HCT116 (cell line): ENCODE measurements around the gene ARRB2. TPM values are rescaled to one million over a fixed set of nuclear protein-coding genes. Genes with fewer than 3 reads are reported as not detected.

ENCODE experiments used
- ATAC-seq: fragments of 200-7000 bp; cut with Tn5 transposase; 2 replicates; pipeline ENCODE4 v1.9.1; 2020; ENCODE audit warnings: mild to moderate bottlenecking, moderate library complexity
- BruUV-seq: library from RNA; stranded (reverse); fragments of 400-500 nt; replicated peaks from 2 replicates; lab custom pipeline; 2021; lab: Mats Ljungman, UMichigan
- CTCF ChIA-PET: fragments of 300-600 bp; sonication (Branson Sonifier 250); formaldehyde crosslinking; loops from one replicate; lab custom pipeline; 2021; ENCODE audit warnings: antibody characterized with exemption; lab: Charles Lee
- POLR2A ChIA-PET: fragments of 300-600, 350-600 bp; sonication (Branson Sonifier 250); formaldehyde crosslinking; loops from one replicate; lab custom pipeline; 2021; ENCODE audit warnings: antibody characterized with exemption; lab: Charles Lee
- RAD21 ChIA-PET, 2 experiments: fragments of 300-600 bp; sonication (Branson Sonifier 250); formaldehyde crosslinking; loops; one replicate each; lab custom pipeline; 2023; ENCODE audit warnings: low total read pairs in 2 of 2; ENCODE audit not compliant: uncharacterized antibody in 2 of 2, unreplicated experiment in 2 of 2, low non-redundant PET in 1 of 2; lab: Charles Lee
- DNase-seq: peaks from one replicate; pipeline ENCODE4 v3.0.0-alpha.2; 2010; ENCODE audit warnings: low read depth, low spot score
- H2AFZ ChIP-seq: fragments of 200-600 bp; shearing (Covaris generic), sonication (generic); 2 replicates; pipeline ENCODE4 v1.6.1; 2017; ENCODE audit warnings: low read depth, mixed run types, mixed read lengths, antibody characterized with exemption, low read length; ENCODE audit not compliant: poor library complexity, severe bottlenecking
- H3K27ac ChIP-seq: 2 replicates; pipeline ENCODE4 v1.5.1; 2012; ENCODE audit warnings: low read depth, low read length
- H3K27me3 ChIP-seq: fragments of 200-600 bp; sonication (generic); 2 replicates; pipeline ENCODE4 v1.6.1; 2016; ENCODE audit warnings: mixed run types, low read length, mixed read lengths; ENCODE audit not compliant: insufficient read depth
- H3K36me3 ChIP-seq, 2 experiments: fragments of 200-500 bp in 1 of 2; fragments of 200-600 bp in 1 of 2; sonication (Bioruptor generic) in 1 of 2; sonication (generic) in 1 of 2; 2 replicates each; pipeline versions ENCODE4 v1.5.1 to v1.6.1; 2014 to 2016; ENCODE audit warnings: low read length in 2 of 2, inconsistent platforms in 1 of 2, mixed read lengths in 1 of 2, mixed run types in 1 of 2; ENCODE audit not compliant: insufficient read depth in 2 of 2, control insufficient read depth in 1 of 2
- H3K4me1 ChIP-seq, 2 experiments: fragments of 200-600 bp in 1 of 2; sonication (generic) in 1 of 2; 2 replicates each; pipeline versions ENCODE4 v1.5.1 to v1.6.1; 2012 to 2017; ENCODE audit warnings: low read length in 2 of 2, inconsistent platforms in 1 of 2, mild to moderate bottlenecking in 1 of 2, mixed read lengths in 1 of 2, mixed run types in 1 of 2, moderate library complexity in 1 of 2; ENCODE audit not compliant: insufficient read depth in 2 of 2, control insufficient read depth in 1 of 2
- H3K4me2 ChIP-seq: fragments of 200-600 bp; sonication (generic); 2 replicates; pipeline ENCODE4 v1.6.1; 2017; ENCODE audit warnings: mixed run types, low read length, mixed read lengths
- H3K4me3 ChIP-seq, 2 experiments: fragments of 200-600 bp in 1 of 2; sonication (generic) in 1 of 2; replicated peaks in 1 of 2; 2 replicates each; pipeline ENCODE4 v1.5.1; 2011 to 2016; ENCODE audit warnings: low read length in 2 of 2, control low read depth in 1 of 2, low read depth in 1 of 2, mild to moderate bottlenecking in 1 of 2, mixed read lengths in 1 of 2, mixed run types in 1 of 2
- H3K79me2 ChIP-seq: fragments of 200-600 bp; sonication (generic); 2 replicates; pipeline ENCODE4 v1.6.1; 2017; ENCODE audit warnings: mild to moderate bottlenecking, mixed run types, low read length, moderate library complexity, mixed read lengths; ENCODE audit not compliant: insufficient read depth
- H3K9ac ChIP-seq: fragments of 200-600 bp; sonication (generic); 2 replicates; pipeline ENCODE4 v1.6.1; 2016; ENCODE audit warnings: low read length, mixed read lengths
- H3K9me2 ChIP-seq: fragments of 200-600 bp; sonication (generic), shearing (Covaris generic); 2 replicates; pipeline ENCODE4 v1.6.1; 2017; ENCODE audit warnings: mixed run types, mild to moderate bottlenecking, moderate library complexity; ENCODE audit not compliant: insufficient read depth
- H3K9me3 ChIP-seq, 2 experiments: fragments of 200-500 bp in 1 of 2; fragments of 200-600 bp in 1 of 2; sonication (Bioruptor generic) in 1 of 2; sonication (generic) in 1 of 2; 2 replicates each; pipeline ENCODE4 v1.6.1; 2014 to 2017; ENCODE audit warnings: low read length in 2 of 2, mixed read lengths in 2 of 2, inconsistent platforms in 1 of 2, low read depth in 1 of 2, mild to moderate bottlenecking in 1 of 2, mixed run types in 1 of 2, moderate library complexity in 1 of 2; ENCODE audit not compliant: control insufficient read depth in 1 of 2, insufficient read depth in 1 of 2
- H4K20me1 ChIP-seq: fragments of 200-600 bp; sonication (generic), shearing (Covaris generic); 2 replicates; pipeline ENCODE4 v1.6.1; 2017; ENCODE audit warnings: mixed run types, mild to moderate bottlenecking, moderate library complexity; ENCODE audit not compliant: insufficient read depth
- EGR1 ChIP-seq: IDR thresholded peaks from 2 replicates; pipeline ENCODE4 v1.6.1; 2012; ENCODE audit warnings: low read depth
- ELF1 ChIP-seq: IDR thresholded peaks from 2 replicates; pipeline ENCODE4 v1.6.1; 2012; ENCODE audit warnings: low read depth, borderline replicate concordance
- EZH2 ChIP-seq: fragments of 200-600 bp; sonication (generic); IDR thresholded peaks from 2 replicates; pipeline ENCODE4 v1.6.1; 2017; ENCODE audit warnings: antibody characterized with exemption, mixed run types
- JUND ChIP-seq: IDR thresholded peaks from 2 replicates; pipeline ENCODE4 v1.6.1; 2012
- POLR2A ChIP-seq: IDR thresholded peaks from 2 replicates; pipeline ENCODE4 v1.7.0; 2011; ENCODE audit warnings: borderline replicate concordance; ENCODE audit not compliant: insufficient read depth, insufficient read length; ENCODE audit errors: extremely low read depth
- SIN3A ChIP-seq: IDR thresholded peaks from 2 replicates; pipeline ENCODE4 v1.6.1; 2012; ENCODE audit warnings: low read depth
- SP1 ChIP-seq: IDR thresholded peaks from 2 replicates; pipeline ENCODE4 v1.6.1; 2012; ENCODE audit warnings: low read depth
- TCF7L2 ChIP-seq: IDR thresholded peaks from 2 replicates; pipeline ENCODE4 v1.7.0; 2011; ENCODE audit warnings: borderline replicate concordance, inconsistent platforms; ENCODE audit not compliant: insufficient read depth, insufficient read length; ENCODE audit errors: extremely low read depth
- YY1 ChIP-seq: IDR thresholded peaks from 2 replicates; pipeline ENCODE4 v1.6.1; 2011; ENCODE audit warnings: low read length, low read depth, moderate library complexity, mild to moderate bottlenecking; ENCODE audit not compliant: insufficient replicate concordance; ENCODE audit errors: extremely low read depth
- ZNF274 ChIP-seq: fragments of 200-500 bp; sonication (Bioruptor generic); IDR thresholded peaks from 2 replicates; pipeline ENCODE4 v1.6.1; 2014; ENCODE audit warnings: mild to moderate bottlenecking, low read depth, low read length, inconsistent platforms
- intact Hi-C: fragments of 100-400 bp; cut with micrococcal nuclease; formaldehyde crosslinking; loops from 2 replicates; pipeline ENCODE4 v1.10.0; 2022
- total RNA-seq: library from RNA; stranded (reverse); gene quantifications from one replicate; pipeline ENCODE4 v1.2.1, GENCODE V29; 2021; ENCODE audit not compliant: unreplicated experiment
- TF ChIP-seq, protein P1 (sequence below), 3 experiments: fragments of 200-600 bp in 1 of 3; sonication (generic) in 1 of 3; IDR thresholded peaks in 2 of 3; conservative IDR thresholded peaks in 1 of 3; 2 replicates each; pipeline ENCODE4 v1.5.1; 2012 to 2017; ENCODE audit warnings: low read depth in 2 of 3, low read length in 2 of 3, antibody characterized with exemption in 1 of 3, borderline replicate concordance in 1 of 3, control low read depth in 1 of 3, mild to moderate bottlenecking in 1 of 3, mixed read lengths in 1 of 3, mixed run types in 1 of 3, moderate library complexity in 1 of 3; ENCODE audit not compliant: insufficient read depth in 1 of 3
- TF ChIP-seq, protein P2 (sequence below): IDR thresholded peaks from 2 replicates; pipeline ENCODE4 v1.6.1; 2012
- TF ChIP-seq, protein P3 (sequence below): IDR thresholded peaks from 2 replicates; pipeline ENCODE4 v1.6.1; 2012

Gene ARRB2
- total RNA-seq, 1 experiment from 2014 or later = 70.8 TPM

DNA sequence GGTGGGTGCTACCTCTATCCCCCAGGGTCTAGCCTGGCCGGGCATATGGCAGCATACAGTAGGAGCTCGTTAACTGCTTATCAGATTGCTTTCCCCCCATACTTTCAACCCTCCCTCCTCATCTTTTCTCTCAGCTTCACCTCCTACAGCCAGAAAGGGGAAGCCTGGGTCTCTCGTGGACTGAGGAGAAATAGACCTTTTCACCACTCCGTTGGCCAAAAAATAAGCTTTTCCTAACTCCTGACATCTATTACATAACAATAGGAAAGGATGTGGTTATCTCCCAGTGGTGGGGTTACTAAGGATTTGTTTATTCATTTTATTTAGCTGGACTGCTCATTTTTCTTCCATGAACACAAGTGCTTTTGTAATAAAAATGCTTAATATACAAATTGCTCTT is 38.3 kb downstream of the ARRB2 start:
- ATAC-seq = no peak
- RAD21 ChIA-PET = no interaction called here
- Histone ChIP-seq H3K9ac (no peak overlapping the region), H4K20me1 (no peaks in the 10 kb centered on the region), H3K9me2 (no peaks in the 10 kb centered on the region), H3K36me3 (no peaks in the 10 kb centered on the region), H3K4me3 (no peak overlapping the region), H3K27me3 (0 out of 2 replicates have a peak, but pooled peaks cover 2% of the 10 kb centered on the region), H3K4me1 (no peaks in the 10 kb centered on the region), H2AFZ (no peak overlapping the region), H3K9me3 (no peaks in the 10 kb centered on the region), H3K79me2 (no peaks in the 10 kb centered on the region), H3K4me2 (no peak overlapping the region), H3K27ac (no peak overlapping the region)
- POLR2A ChIA-PET = no interaction called here
- no TSS peak for BruUV-seq
- DNase-seq = no peak
- intact Hi-C loops = no loop called here
- CTCF ChIA-PET = no interaction called here
- TF ChIP-seq EGR1 (no peak), ZNF274 (no peak), SP1 (no peak), YY1 (no peak), JUND (no peak), POLR2A (no peak), TCF7L2 (no peak), ELF1 (no peak), EZH2 (no peak), SIN3A (no peak)
- TF ChIP-seq, protein P1, sequence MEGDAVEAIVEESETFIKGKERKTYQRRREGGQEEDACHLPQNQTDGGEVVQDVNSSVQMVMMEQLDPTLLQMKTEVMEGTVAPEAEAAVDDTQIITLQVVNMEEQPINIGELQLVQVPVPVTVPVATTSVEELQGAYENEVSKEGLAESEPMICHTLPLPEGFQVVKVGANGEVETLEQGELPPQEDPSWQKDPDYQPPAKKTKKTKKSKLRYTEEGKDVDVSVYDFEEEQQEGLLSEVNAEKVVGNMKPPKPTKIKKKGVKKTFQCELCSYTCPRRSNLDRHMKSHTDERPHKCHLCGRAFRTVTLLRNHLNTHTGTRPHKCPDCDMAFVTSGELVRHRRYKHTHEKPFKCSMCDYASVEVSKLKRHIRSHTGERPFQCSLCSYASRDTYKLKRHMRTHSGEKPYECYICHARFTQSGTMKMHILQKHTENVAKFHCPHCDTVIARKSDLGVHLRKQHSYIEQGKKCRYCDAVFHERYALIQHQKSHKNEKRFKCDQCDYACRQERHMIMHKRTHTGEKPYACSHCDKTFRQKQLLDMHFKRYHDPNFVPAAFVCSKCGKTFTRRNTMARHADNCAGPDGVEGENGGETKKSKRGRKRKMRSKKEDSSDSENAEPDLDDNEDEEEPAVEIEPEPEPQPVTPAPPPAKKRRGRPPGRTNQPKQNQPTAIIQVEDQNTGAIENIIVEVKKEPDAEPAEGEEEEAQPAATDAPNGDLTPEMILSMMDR (IDR thresholded peaks at IDR 0.05 in 2 of 3, conservative IDR thresholded peaks at IDR 0.05 in 1 of 3; ENCODE audit: borderline replicate concordance in 1 of 3, insufficient read depth in 1 of 3, low read depth in 2 of 3, low read length in 2 of 3) = no peak
- TF ChIP-seq, protein P2, sequence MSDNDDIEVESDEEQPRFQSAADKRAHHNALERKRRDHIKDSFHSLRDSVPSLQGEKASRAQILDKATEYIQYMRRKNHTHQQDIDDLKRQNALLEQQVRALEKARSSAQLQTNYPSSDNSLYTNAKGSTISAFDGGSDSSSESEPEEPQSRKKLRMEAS = no peak
- TF ChIP-seq, protein P3, sequence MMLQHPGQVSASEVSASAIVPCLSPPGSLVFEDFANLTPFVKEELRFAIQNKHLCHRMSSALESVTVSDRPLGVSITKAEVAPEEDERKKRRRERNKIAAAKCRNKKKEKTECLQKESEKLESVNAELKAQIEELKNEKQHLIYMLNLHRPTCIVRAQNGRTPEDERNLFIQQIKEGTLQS = no peak
